HG02981 (cell line): ENCODE data around the gene NRIP3.

Source experiments
- ATAC-seq: cut with Tn5 transposase; IDR thresholded peaks from one replicate; pipeline ENCODE4 v1.9.1; 2021; ENCODE audit warnings: mild to moderate bottlenecking, moderate library complexity; ENCODE audit not compliant: unreplicated experiment

NRIP3 gene

DNA sequence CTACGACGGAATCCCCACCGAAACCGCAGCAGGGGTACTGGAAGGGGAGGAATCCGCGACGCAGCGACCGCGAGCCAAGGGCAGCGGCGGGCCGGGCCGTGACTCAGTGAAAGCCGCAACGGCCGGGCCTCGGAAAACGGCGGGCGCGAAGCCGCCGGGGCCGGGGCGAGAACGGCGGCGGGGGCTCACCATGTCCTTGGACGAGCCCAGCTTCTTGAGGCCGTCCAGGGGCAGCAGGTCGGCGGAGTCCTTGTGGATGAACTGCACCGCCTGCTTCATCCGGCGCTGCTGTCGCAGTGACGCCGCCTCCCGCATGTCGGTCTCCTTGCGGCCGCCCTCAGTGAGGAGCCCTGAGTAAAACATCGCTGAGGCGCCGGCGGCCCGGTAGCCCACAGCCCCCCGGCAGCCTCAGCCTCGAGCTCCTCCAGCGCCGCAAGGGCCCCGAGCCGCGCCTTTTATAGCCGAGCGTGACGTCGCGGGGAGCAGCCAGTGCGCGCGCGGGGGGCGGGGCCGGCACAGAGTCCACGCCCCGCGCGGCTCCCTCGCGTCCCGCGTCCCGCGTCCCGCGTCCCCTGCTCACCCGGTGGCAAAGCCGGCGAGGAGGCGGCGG lies at the start of gene NRIP3:
Gene NRIP3, minus strand, starts transcription at position 429 of the 610 bp plus-strand sequence. Its CDS starts 66 bp downstream, at position 363.
- ATAC-seq, result peak; percentile 55

GRCh38 chr11:9052316-9052715 lies 48.5 kb upstream of the NRIP3 start:
- no peak for ATAC-seq

GRCh38 chr11:9049959-9050358 lies 46.2 kb upstream of the NRIP3 start:
- ATAC-seq, result no peak

DNA sequence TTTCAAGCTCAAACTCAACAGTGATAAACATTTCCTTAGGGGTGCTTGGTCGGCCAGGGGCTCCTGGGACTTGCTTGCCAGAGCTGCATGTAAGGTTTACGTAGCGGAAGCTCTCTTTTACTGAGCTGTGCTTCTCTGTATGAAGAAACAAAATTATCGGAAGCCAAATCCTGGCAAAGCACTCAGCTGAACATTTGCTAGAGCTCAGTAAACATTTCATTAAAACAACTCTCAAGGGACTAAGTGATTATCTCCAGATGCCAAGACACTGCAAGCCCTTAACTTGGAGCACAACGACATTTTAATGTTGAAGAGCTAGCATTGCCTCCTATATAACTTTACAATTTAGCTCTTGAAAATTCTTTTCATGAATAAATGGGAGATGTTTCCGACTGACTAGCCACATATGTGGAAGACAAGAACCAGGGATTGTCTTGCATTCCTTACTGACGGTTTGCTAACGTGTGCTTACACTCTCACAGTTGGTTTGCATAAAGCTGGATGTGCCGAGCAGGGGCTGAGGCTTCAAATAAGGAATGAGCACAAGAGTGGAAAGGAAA lies 44.2 kb upstream of the NRIP3 start:
- ATAC-seq, result no peak

DNA sequence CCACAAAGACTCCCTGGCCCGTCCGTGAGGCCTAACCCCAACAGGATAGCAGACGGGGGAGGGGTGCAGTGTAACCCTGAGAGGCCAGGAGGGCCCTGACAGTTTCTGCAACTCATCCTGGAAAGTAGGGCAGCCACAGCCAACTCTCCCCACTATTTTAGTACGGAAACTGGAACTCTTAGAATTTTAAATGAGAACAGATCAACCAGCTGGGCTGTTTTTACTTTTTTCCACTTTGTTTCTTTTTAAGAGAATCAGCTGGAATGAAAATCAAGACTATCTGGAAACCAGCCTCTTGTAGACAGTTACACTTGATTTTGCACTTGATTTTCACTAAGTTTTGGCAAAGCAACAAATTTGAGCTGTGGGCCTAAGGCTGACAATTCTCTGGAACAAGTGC lies 42.7 kb upstream of the NRIP3 start:
- ATAC-seq, result no peak

DNA sequence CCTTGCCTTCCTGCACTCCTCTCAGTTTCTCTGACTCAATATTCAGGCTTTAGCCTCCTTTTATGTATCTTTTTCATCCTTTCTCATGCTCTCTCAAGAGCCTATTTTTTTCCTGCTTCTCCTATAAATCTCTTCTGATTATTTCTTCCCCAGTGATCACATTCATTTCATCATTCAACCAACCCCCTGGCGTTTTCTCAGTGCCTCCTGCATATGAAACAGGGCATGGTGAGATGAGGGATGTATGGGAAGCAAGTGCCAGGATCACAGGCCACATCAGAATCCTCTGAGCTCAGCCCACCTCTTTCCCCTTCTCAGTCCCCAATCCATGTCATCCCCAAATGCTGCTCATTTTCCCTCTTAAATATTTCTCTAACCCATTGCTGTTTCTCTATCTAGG lies 38.7 kb upstream of the NRIP3 start:
- no peak for ATAC-seq

- no peak for ATAC-seq
Measured at GRCh38 chr11:9041747-9042146, 37.9 kb upstream of the NRIP3 start.

GRCh38 chr11:9040410-9040809 lies 36.6 kb upstream of the NRIP3 start:
- ATAC-seq, result no peak

GRCh38 chr11:9039863-9040262 lies 36.1 kb upstream of the NRIP3 start:
- no peak for ATAC-seq

DNA sequence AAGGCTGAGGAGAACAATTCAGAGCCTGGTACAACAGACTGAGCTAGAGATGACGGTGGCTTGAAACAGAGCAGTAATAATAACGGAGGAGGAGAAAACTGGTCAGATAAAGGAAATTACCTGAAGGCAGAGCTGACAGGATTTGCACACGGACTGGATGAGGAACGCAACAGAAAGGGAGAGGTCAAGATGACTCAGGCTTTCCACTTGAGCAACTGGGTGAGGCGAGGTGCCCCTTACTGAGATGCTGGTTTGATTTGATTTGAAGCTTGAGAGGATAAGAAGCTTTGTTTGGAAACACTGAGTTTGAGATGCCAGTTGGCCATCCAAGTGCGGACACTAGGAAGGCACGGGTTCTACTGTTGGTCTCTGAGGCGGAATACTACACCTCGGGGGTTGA lies 35.4 kb upstream of the NRIP3 start:
- ATAC-seq, result no peak

DNA sequence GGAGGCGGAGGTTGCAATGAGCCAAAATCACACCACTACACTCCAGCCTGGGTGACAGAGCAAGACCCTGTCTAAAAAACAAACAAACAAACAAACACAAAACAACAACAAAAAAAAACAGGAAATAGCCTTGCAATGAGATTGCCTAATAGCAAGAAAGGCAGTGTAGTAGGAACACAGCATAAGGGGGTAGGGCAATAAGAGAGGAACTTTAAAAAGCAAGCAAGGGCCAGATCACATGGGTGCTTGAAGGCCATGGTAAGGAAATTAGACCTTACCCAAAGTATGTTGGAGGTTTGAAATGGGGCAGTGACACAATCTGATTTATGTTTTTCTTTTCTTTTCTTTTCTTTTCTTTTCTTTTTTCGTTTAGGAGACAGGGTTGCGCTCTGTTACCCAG lies 34.7 kb upstream of the NRIP3 start:
- ATAC-seq, result no peak

GRCh38 chr11:9037963-9038362 lies 34.2 kb upstream of the NRIP3 start:
- no peak for ATAC-seq

DNA sequence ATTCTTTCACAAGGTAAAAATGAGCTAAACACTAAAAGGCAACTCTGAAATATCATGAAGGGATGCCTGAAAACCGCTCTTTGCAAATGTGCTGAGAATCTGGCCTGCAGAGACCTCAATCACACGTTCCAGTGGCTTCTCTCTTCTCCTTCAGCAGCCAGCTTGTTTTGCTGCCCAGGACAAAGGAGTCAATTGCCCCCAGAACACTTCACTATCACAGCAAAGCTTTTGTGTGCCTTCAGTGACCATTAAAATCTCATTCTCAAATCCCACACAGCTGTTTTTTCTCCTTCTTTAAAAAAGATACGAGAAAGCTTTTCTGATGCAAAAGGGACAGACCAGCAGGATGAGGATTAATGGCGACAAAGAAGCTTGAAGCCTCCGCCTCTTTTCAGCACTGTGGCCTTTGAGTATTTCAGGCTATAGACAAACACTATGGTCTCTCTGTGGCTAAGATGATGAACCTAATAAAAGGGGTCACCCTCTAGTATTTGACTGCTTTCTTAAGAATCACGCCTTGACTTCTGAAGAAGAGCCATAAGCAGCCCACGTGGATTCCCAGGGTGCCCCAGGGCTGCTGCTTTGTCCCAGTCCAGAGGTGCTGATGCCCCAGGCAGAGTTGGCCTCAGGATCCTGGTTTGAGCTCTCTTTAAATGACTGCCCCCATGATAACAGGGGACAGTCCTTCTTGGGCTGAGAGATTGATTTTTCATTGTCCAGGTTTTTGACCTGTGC lies 33.4 kb upstream of the NRIP3 start:
- no peak for ATAC-seq

DNA sequence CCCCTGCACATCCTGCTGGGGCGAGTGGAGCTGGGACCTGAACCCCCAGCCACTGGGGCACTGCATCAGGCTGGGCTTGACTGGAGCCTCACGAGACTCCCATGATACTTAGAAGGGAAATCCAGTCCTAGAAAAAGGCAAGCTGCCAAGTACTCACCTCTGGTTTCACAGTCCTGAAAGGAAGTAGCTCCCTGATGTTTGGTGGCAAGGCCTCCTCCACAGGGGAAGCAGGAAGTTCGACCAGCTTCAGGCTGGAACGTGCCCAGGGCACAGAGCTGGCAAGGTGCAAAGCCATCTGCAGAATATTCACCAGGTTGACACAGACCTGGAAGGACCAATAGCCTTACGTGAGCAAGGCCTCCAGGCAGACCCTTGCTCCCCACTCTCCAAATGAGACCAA lies 26.8 kb upstream of the NRIP3 start:
- ATAC-seq, result no peak

DNA sequence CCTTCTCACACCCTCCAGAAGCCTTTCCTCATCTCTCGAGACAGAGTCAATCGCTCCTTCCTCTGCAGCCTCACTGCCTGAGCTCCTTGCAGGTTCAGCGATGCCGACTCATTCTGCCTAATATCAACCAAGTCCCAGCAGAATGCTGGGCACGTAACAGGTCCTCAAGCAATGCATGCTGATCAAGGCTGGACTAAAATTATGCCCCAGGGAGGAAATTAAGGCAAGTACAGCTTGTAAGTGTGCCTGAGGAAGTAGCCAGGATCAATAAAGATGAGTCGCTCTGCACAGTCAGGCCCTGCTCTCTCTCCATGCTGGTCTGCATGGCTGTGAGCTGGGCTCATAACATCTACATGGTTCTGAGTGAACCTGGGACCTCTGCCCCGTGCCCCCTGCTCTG lies 25.6 kb upstream of the NRIP3 start:
- ATAC-seq, result no peak

DNA sequence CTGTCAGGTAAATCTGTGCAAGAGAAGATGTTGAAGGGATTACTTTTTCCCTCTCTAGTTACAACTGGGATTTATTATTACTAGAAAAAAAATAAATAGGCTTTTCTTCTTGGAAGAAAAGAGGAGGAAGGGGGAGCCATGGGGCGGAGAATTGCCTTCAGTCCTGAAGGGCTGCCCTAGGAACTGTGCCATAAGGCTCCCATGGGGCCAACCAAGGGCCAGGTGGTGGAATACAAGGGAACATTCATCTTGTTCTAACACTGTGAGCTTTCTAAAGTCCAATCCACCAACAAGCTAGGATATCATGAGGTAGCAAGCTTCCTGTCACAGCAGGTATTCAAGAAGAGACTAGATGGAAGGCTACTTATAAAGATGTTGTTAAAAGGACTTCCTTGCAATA lies 24.8 kb upstream of the NRIP3 start:
- ATAC-seq, result no peak

DNA sequence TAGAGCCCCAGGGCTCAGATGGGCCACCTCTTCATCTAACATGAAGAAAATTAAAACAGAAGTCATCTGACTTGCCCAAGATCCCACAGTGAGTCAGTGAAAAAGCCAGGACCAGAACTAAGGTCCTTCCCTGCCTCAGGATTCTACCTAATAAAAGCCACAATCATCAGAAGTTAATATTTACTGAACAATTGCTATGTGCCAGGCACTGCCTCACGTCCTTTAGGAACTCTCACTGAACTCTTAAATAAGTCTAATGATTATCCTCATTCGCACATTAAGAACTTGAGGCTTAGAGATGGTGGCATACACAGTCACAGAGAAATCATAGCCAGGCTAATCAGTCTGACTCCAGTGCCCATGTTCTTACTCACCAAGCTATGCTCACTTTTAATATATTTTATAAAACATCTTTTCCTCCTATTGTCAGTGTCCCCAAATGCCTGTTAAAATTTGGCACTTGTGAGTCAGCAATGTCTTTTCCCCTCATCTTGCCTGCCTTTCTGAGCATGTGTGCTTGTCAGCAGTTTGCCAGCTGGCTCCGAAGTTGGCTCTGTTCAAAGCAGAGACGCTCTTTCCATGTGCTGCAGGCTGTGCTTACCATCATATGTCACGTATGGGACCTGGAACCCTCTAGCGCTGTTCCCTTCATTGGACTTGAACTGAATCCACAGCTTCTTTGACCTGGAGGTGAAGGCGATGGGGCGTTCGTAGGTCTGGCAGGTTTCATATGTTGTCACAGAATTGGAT lies 21.5 kb upstream of the NRIP3 start:
- ATAC-seq, result no peak

- no peak for ATAC-seq
Measured at GRCh38 chr11:9022961-9023680, 19.3 kb upstream of the NRIP3 start.

DNA sequence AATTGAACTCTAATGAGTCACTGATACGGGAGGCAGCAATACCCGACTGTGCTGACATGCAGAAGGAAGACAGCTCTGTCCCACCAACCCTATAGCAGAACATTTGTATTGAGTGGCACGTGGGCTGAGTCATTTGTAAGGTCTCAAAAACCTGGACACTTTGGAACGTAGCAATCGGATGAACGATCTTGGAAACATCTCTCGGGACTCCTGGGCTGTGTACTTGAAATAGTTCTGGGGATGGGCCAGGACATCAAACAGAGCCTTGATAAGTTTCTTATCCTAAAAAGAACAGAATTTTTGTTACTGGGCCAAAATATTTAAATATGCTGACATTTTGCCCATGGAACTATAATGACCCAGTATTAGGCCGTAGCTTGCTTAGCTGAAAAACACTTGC lies 17.1 kb upstream of the NRIP3 start:
- ATAC-seq, result no peak

GRCh38 chr11:9019861-9020260 lies 16.1 kb upstream of the NRIP3 start:
- ATAC-seq, result no peak

GRCh38 chr11:9017773-9018172 lies 14.0 kb upstream of the NRIP3 start:
- ATAC-seq, result no peak
